GM12878 (cell line): ENCODE measurements around the gene FAM9C. TPM values are rescaled to one million over a fixed set of nuclear protein-coding genes. Genes with fewer than 3 reads are reported as not detected.

ENCODE experiments used
- ATAC-seq: fragments of 200-7000 bp; cut with Tn5 transposase; 3 replicates; pipeline ENCODE4 v1.9.1; 2020; ENCODE audit warnings: mild to moderate bottlenecking, moderate library complexity
- BruUV-seq: library from RNA; stranded (reverse); fragments of 400-500 nt; replicated peaks from 2 replicates; lab custom pipeline; 2021; lab: Mats Ljungman, UMichigan
- CTCF ChIA-PET: fragments of 300-600 bp; sonication (Branson Sonifier 250); formaldehyde crosslinking; extraction: SDS; loops from one replicate; lab custom pipeline; 2021; ENCODE audit warnings: inconsistent platforms; lab: Yijun Ruan, JAX
- POLR2A ChIA-PET: fragments of 350-600 bp; formaldehyde crosslinking; extraction: SDS; loops from one replicate; lab custom pipeline; 2021; ENCODE audit warnings: inconsistent platforms; lab: Charles Lee
- RAD21 ChIA-PET: fragments of 300-600 bp; sonication (Branson Sonifier 250); formaldehyde crosslinking; loops from one replicate; lab custom pipeline; 2023; ENCODE audit warnings: antibody characterized with exemption; ENCODE audit not compliant: unreplicated experiment; lab: Charles Lee
- SMC1A ChIA-PET: fragments of 300-600 bp; sonication (Branson Sonifier 250); formaldehyde crosslinking; loops from one replicate; lab custom pipeline; 2023; ENCODE audit not compliant: unreplicated experiment, uncharacterized antibody; lab: Charles Lee
- DNase-seq: peaks from one replicate; pipeline ENCODE4 v3.0.0-alpha.2; 2011; ENCODE audit warnings: low read depth, low spot score
- FAIRE-seq: peaks from 3 replicates; lab custom pipeline; 2011; peaks lifted over from hg19 to GRCh38; lab: Jason Lieb, UNC
- H2AFZ ChIP-seq: 2 replicates; pipeline ENCODE4 v1.6.0; 2011; ENCODE audit warnings: low read depth, low read length, control low read depth; ENCODE audit not compliant: control insufficient read depth
- H3K27ac ChIP-seq: 2 replicates; pipeline ENCODE4 v1.5.1; 2011; ENCODE audit warnings: control low read depth; ENCODE audit not compliant: control insufficient read depth, insufficient read depth
- H3K27me3 ChIP-seq, 2 experiments: replicated peaks in 1 of 2; 2 replicates each; pipeline versions ENCODE4 v1.6.0 to v1.6.1; 2011; ENCODE audit warnings: low read length in 1 of 2; ENCODE audit not compliant: control insufficient read depth in 2 of 2, insufficient read depth in 2 of 2
- H3K36me3 ChIP-seq, 2 experiments: 2 replicates each; pipeline ENCODE4 v1.5.1; 2011; ENCODE audit warnings: low read length in 1 of 2; ENCODE audit not compliant: control insufficient read depth in 2 of 2, insufficient read depth in 2 of 2
- H3K4me1 ChIP-seq: 2 replicates; pipeline ENCODE4 v1.6.1; 2011; ENCODE audit warnings: mild to moderate bottlenecking, low read length, moderate library complexity, mixed read lengths; ENCODE audit not compliant: control insufficient read depth, insufficient read depth
- H3K4me2 ChIP-seq: 2 replicates; pipeline ENCODE4 v1.6.0; 2011; ENCODE audit warnings: control low read depth; ENCODE audit not compliant: control insufficient read depth, insufficient read depth
- H3K4me3 ChIP-seq: fragments of 200-600 bp; sonication (generic); 2 replicates; pipeline ENCODE4 v1.5.1; 2016
- H3K79me2 ChIP-seq: 2 replicates; pipeline ENCODE4 v1.6.0; 2011; ENCODE audit warnings: low read length; ENCODE audit not compliant: control insufficient read depth, insufficient read depth
- H3K9ac ChIP-seq: 2 replicates; pipeline ENCODE4 v1.8.0; 2011; ENCODE audit warnings: low read length, control low read depth, mixed read lengths; ENCODE audit not compliant: control insufficient read depth, insufficient read depth
- H3K9me3 ChIP-seq: replicated peaks from 3 replicates; pipeline ENCODE4 v1.5.1; 2011; ENCODE audit warnings: mild to moderate bottlenecking, low read length; ENCODE audit not compliant: control insufficient read depth, insufficient read depth
- H4K20me1 ChIP-seq: 2 replicates; pipeline ENCODE4 v1.6.0; 2011; ENCODE audit not compliant: control insufficient read depth, insufficient read depth
- ATF7 ChIP-seq: fragments of 450-650 bp; IDR thresholded peaks from 2 replicates; pipeline ENCODE4 v1.6.1; 2016; ENCODE audit warnings: low read depth, mild to moderate bottlenecking
- DPF2 ChIP-seq: fragments of 450-650 bp; IDR thresholded peaks from 2 replicates; pipeline ENCODE4 v1.6.1; 2017; ENCODE audit warnings: mild to moderate bottlenecking
- ETV6 ChIP-seq, 2 experiments: fragments of 450-650 bp in 1 of 2; IDR thresholded peaks in 1 of 2; conservative IDR thresholded peaks in 1 of 2; 2 replicates each; pipeline ENCODE4 v1.6.1; 2014; ENCODE audit warnings: antibody characterized with exemption in 1 of 2, borderline replicate concordance in 1 of 2, low read depth in 1 of 2, mild to moderate bottlenecking in 1 of 2, moderate library complexity in 1 of 2
- HDAC6 ChIP-seq: fragments of 200-600 bp; sonication (generic); IDR thresholded peaks from one replicate; pipeline ENCODE4 v1.8.0; 2017; ENCODE audit warnings: antibody characterized with exemption; ENCODE audit not compliant: unreplicated experiment
- IKZF2 ChIP-seq, 2 experiments: fragments of 450-650 bp; IDR thresholded peaks; 2 replicates each; pipeline ENCODE4 v1.6.1; 2017; ENCODE audit warnings: mild to moderate bottlenecking in 2 of 2, moderate library complexity in 2 of 2
- IRF4 ChIP-seq: IDR thresholded peaks from 2 replicates; pipeline ENCODE4 v1.6.1; 2011; ENCODE audit warnings: low read depth, low read length
- JUNB ChIP-seq: IDR thresholded peaks from 2 replicates; pipeline ENCODE4 v1.6.1; 2016; ENCODE audit warnings: antibody characterized with exemption, mild to moderate bottlenecking
- MEF2B ChIP-seq: fragments of 450-650 bp; IDR thresholded peaks from 2 replicates; pipeline ENCODE4 v1.6.1; 2018; ENCODE audit warnings: mild to moderate bottlenecking, moderate library complexity; ENCODE audit not compliant: partially characterized antibody, poor library complexity, severe bottlenecking
- NR2C1 ChIP-seq: fragments of 450-650 bp; IDR thresholded peaks from 2 replicates; pipeline ENCODE4 v1.6.1; 2017; ENCODE audit warnings: antibody characterized with exemption, mild to moderate bottlenecking, moderate library complexity
- POLR2A ChIP-seq: IDR thresholded peaks from 2 replicates; pipeline ENCODE4 v1.6.1; 2011; ENCODE audit warnings: low read depth, mild to moderate bottlenecking, low read length
- POU2F2 ChIP-seq: IDR thresholded peaks from 3 replicates; pipeline ENCODE4 v1.6.1; 2011; ENCODE audit warnings: low read depth, mild to moderate bottlenecking, low read length, borderline replicate concordance
- YY1 ChIP-seq: IDR thresholded peaks from 2 replicates; pipeline ENCODE4 v1.6.1; 2011; ENCODE audit warnings: low read depth, mild to moderate bottlenecking, low read length
- ZNF217 ChIP-seq: fragments of 450-650 bp; IDR thresholded peaks from 2 replicates; pipeline ENCODE4 v1.6.1; 2017; ENCODE audit warnings: antibody characterized with exemption, mild to moderate bottlenecking
- ZNF274 ChIP-seq: IDR thresholded peaks from one replicate; pipeline ENCODE4 v1.8.0; 2011; ENCODE audit not compliant: insufficient read length, insufficient read depth
- ZSCAN29 ChIP-seq: fragments of 450-650 bp; IDR thresholded peaks from 2 replicates; pipeline ENCODE4 v1.6.1; 2017; ENCODE audit warnings: mild to moderate bottlenecking, moderate library complexity
- ZZZ3 ChIP-seq: IDR thresholded peaks from 2 replicates; pipeline ENCODE4 v1.6.1; 2011; ENCODE audit warnings: low read depth; ENCODE audit not compliant: control insufficient read depth, insufficient read length
- WGBS: methylation state at CpG from one replicate; pipeline ENCODE4 v1.1.6; 2016; ENCODE audit warnings: low lambda C conversion rate; ENCODE audit not compliant: insufficient replicate concordance, insufficient coverage; ENCODE audit errors: missing lambda C conversion rate; 5-methylcytosine and 5-hydroxymethylcytosine counted together
- in situ Hi-C: fragments of 300-500 bp; cut with MboI; formaldehyde crosslinking; loops from 9 replicates; pipeline ENCODE4 v1.14.3; 2018; ENCODE audit warnings: mixed read lengths
- intact Hi-C: fragments of 100-400 bp; cut with micrococcal nuclease; formaldehyde crosslinking; loops from one replicate; pipeline ENCODE4 v1.14.2; 2022; ENCODE audit not compliant: unreplicated experiment
- polyA plus RNA-seq, 11 experiments: library from polyadenylated mRNA; depleted of rRNA in 4 of 11; unstranded in 6 of 11; stranded (reverse) in 5 of 11; fragments of >200 nt; fragmentation: Nextera tagmentation in 4 of 11; fragmentation: Illumina TruSeq in 1 of 11; extraction: Ambion mirVana in 4 of 11; extraction: Trizol in 1 of 11; gene quantifications; 1 replicate in 1 of 11; 2 replicates in 10 of 11; pipeline versions ENCODE4 v1.2.1 to v1.2.3, GENCODE V29; 2011 to 2016; ENCODE audit warnings: inconsistent platforms in 2 of 11, missing spikeins in 2 of 11, low read depth in 1 of 11
- total RNA-seq, 4 experiments: library from RNA; depleted of rRNA in 3 of 4; stranded (reverse); fragments of >200 nt in 3 of 4; fragmentation: Illumina TruSeq in 1 of 4; extraction: Trizol in 1 of 4; gene quantifications; 2 replicates each; pipeline versions ENCODE4 v1.2.1 to v1.2.3, GENCODE V29; 2013 to 2021
- TF ChIP-seq, protein P1 (sequence below): fragments of 450-650 bp; IDR thresholded peaks from 2 replicates; pipeline ENCODE4 v1.6.1; 2018; ENCODE audit warnings: mild to moderate bottlenecking, low read depth, moderate library complexity; ENCODE audit not compliant: partially characterized antibody

The FAM9C gene
- total and polyA plus RNA-seq, 10 of the 15 experiments (the other 5 are each of a cell fraction or from before 2014, with no cell fraction given): 0.01 to 0.03 TPM; not detected in 8

- RAD21 ChIA-PET: interaction anchor here (1.0 to 1.5 kb wide), 2 partner anchors 25 to 34 kb away, joined by 3 read pairs; no protein-coding TSS in a partner anchor
- no peak overlapping the region for H3K9ac ChIP-seq
- in situ Hi-C loops: no loop called here
- no peak overlapping the region for H3K4me3 ChIP-seq
- no TSS peak for BruUV-seq
- intact Hi-C loops: no loop called here
- DNase-seq (no peak), FAIRE-seq (peak; percentile 54), ATAC-seq (no peak)
- no peaks in the 10 kb centered on the region; a peak in 1 of 4 replicates for H3K36me3 ChIP-seq
- CTCF ChIA-PET: interaction anchor here (0.9 to 1.0 kb wide), 3 partner anchors 18 to 102 kb away, joined by 3 to 4 read pairs (median 3); no protein-coding TSS in a partner anchor
- SMC1A ChIA-PET: interaction anchor here (0.7 to 8.3 kb wide), 8 partner anchors 21 to 100 kb away, joined by 3 to 214 read pairs (median 78); no protein-coding TSS in a partner anchor
- POLR2A ChIA-PET: interaction anchor here (0.7 to 6.5 kb wide), 3 partner anchors 18 to 41 kb away, joined by 3 to 39 read pairs (median 3); no protein-coding TSS in a partner anchor
- H3K27ac ChIP-seq: no peak overlapping the region
- no peak overlapping the region for H3K4me2 ChIP-seq
- no peaks in the 10 kb centered on the region for H3K27me3 ChIP-seq
- no peak overlapping the region for H2AFZ ChIP-seq
- H4K20me1 ChIP-seq: no peaks in the 10 kb centered on the region
- H3K9me3 ChIP-seq: peaks cover 2% of the 10 kb centered on the region; the same call in 2 of the 3 replicates
- no peak for TF ChIP-seq ZZZ3
- TF ChIP-seq NR2C1: no peak
- no peak for TF ChIP-seq HDAC6
- TF ChIP-seq, protein P1, sequence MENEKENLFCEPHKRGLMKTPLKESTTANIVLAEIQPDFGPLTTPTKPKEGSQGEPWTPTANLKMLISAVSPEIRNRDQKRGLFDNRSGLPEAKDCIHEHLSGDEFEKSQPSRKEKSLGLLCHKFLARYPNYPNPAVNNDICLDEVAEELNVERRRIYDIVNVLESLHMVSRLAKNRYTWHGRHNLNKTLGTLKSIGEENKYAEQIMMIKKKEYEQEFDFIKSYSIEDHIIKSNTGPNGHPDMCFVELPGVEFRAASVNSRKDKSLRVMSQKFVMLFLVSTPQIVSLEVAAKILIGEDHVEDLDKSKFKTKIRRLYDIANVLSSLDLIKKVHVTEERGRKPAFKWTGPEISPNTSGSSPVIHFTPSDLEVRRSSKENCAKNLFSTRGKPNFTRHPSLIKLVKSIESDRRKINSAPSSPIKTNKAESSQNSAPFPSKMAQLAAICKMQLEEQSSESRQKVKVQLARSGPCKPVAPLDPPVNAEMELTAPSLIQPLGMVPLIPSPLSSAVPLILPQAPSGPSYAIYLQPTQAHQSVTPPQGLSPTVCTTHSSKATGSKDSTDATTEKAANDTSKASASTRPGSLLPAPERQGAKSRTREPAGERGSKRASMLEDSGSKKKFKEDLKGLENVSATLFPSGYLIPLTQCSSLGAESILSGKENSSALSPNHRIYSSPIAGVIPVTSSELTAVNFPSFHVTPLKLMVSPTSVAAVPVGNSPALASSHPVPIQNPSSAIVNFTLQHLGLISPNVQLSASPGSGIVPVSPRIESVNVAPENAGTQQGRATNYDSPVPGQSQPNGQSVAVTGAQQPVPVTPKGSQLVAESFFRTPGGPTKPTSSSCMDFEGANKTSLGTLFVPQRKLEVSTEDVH: no peak
- no peak for TF ChIP-seq ETV6 (conservative IDR thresholded peaks at IDR 0.05 in 1 of 2, IDR thresholded peaks at IDR 0.05 in 1 of 2; ENCODE audit: borderline replicate concordance in 1 of 2, low read depth in 1 of 2)
- TF ChIP-seq DPF2: no peak
- no peak for TF ChIP-seq POLR2A
- TF ChIP-seq YY1: no peak
- no peak for TF ChIP-seq POU2F2
- no peak for TF ChIP-seq IKZF2 (IDR thresholded peaks at IDR 0.05)
- TF ChIP-seq ATF7: no peak
- TF ChIP-seq IRF4: no peak
- TF ChIP-seq MEF2B: no peak
- TF ChIP-seq JUNB: no peak
- no peak for TF ChIP-seq ZNF217
- TF ChIP-seq ZNF274: no peak
- no peak for TF ChIP-seq ZSCAN29
- H3K79me2 ChIP-seq: no peaks in the 10 kb centered on the region
- H3K4me1 ChIP-seq: peaks cover 37% of the 10 kb centered on the region
- WGBS: 36% methylated on average over 1 of the region's 1 CpG
These were observed 3.9 kb upstream of the FAM9C start for GRCh38 chrX:13048280-13048679.
